Adrenal gland (tissue), 5 donors: ENCODE measurements around the gene SAYSD1.

Experiments used
- POLR2A ChIP-seq, 2 donors: fragments of 450-650 bp; IDR thresholded peaks; one replicate each; pipeline ENCODE4 v1.6.1; 2017; ENCODE audit warnings: antibody characterized with exemption in 2 of 2, mild to moderate bottlenecking in 2 of 2, moderate library complexity in 1 of 2
- TF ChIP-seq, protein P1 (sequence below), 6 experiments: fragments of 450-650 bp in 4 of 6; fragments of 200-600 bp in 2 of 6; sonication (generic) in 1 of 6; IDR thresholded peaks; 1 replicate in 5 of 6; 2 replicates in 1 of 6; pipeline versions ENCODE4 v1.5.1 to v1.8.0; 2016 to 2021; ENCODE audit warnings: antibody characterized with exemption in 6 of 6, mild to moderate bottlenecking in 2 of 6, moderate library complexity in 1 of 6
- donor health status: DM: no; HTN: no; CAD: no.

DNA sequence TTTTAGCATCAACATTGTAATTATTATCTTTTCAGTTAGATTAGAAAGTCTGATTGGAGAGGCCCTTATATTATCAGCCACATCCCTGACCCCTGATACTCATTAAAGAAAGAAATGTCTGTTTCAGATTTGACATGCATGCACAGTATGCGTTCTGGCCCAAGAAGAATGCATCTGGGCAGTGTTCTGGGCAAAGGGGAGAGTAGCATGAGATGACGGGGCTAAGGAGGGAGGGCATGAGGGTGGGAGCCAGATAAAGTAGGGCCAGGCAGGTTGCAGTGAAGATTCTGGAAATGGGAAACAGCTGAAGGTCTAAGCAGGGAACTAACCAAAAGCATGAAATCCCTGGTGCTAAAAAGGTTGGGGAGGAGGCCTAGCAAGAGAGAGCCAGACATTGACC is 7.3 kb downstream of the SAYSD1 start:
- TF ChIP-seq, protein P1, sequence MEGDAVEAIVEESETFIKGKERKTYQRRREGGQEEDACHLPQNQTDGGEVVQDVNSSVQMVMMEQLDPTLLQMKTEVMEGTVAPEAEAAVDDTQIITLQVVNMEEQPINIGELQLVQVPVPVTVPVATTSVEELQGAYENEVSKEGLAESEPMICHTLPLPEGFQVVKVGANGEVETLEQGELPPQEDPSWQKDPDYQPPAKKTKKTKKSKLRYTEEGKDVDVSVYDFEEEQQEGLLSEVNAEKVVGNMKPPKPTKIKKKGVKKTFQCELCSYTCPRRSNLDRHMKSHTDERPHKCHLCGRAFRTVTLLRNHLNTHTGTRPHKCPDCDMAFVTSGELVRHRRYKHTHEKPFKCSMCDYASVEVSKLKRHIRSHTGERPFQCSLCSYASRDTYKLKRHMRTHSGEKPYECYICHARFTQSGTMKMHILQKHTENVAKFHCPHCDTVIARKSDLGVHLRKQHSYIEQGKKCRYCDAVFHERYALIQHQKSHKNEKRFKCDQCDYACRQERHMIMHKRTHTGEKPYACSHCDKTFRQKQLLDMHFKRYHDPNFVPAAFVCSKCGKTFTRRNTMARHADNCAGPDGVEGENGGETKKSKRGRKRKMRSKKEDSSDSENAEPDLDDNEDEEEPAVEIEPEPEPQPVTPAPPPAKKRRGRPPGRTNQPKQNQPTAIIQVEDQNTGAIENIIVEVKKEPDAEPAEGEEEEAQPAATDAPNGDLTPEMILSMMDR (IDR thresholded peaks at IDR 0.05), result no peak
- no peak for TF ChIP-seq POLR2A (IDR thresholded peaks at IDR 0.05)
